PC-3 (cell line): Measurements from ENCODE around the gene CCDC167.

ENCODE experiments used
- CTCF ChIP-seq: fragments of 300-600 bp; sonication (generic); conservative IDR thresholded peaks from 2 replicates; pipeline ENCODE4 v1.5.1; 2017; ENCODE audit warnings: antibody characterized with exemption, low read depth, mild to moderate bottlenecking, low read length
- EZH2 ChIP-seq: fragments of 300-600 bp; sonication (generic); IDR thresholded peaks from one replicate; pipeline ENCODE4 v1.6.1; 2017; ENCODE audit warnings: antibody characterized with exemption, mild to moderate bottlenecking, low read length; ENCODE audit not compliant: unreplicated experiment

- TF ChIP-seq CTCF (no peak), EZH2 (no peak)
These were observed 17.7 kb downstream of the CCDC167 start for GRCh38 chr6:37481711-37482605.
